GM23338 (cell line): ENCODE data around the gene NDFIP1.

Experiments used
- CTCF ChIP-seq, 2 experiments: fragments of 200-600 bp in 1 of 2; sonication (generic) in 1 of 2; conservative IDR thresholded peaks; 2 replicates each; pipeline versions ENCODE4 v1.5.1 to v1.6.1; 2016 to 2017; ENCODE audit warnings: antibody characterized with exemption in 2 of 2, low read depth in 2 of 2, mild to moderate bottlenecking in 2 of 2, moderate library complexity in 1 of 2
- ETS1 ChIP-seq: IDR thresholded peaks from 2 replicates; pipeline ENCODE4 v1.6.1; 2016; ENCODE audit warnings: antibody characterized with exemption
- EZH2 ChIP-seq: fragments of 200-600 bp; sonication (generic); IDR thresholded peaks from one replicate; pipeline ENCODE4 v1.8.0; 2017; ENCODE audit warnings: antibody characterized with exemption, mild to moderate bottlenecking, low read depth; ENCODE audit not compliant: unreplicated experiment
- POLR2AphosphoS5 ChIP-seq: IDR thresholded peaks from 2 replicates; pipeline ENCODE4 v1.6.1; 2016; ENCODE audit warnings: antibody characterized with exemption, low read depth
- TF ChIP-seq, protein P1 (sequence below): IDR thresholded peaks from one replicate; pipeline ENCODE4 v1.6.1; 2018; ENCODE audit warnings: antibody characterized with exemption; ENCODE audit not compliant: unreplicated experiment

- TF ChIP-seq CTCF (conservative IDR thresholded peaks at IDR 0.05; ENCODE audit: low read depth in 2 of 2) (no peak), POLR2AphosphoS5 (no peak), EZH2 (no peak), ETS1 (no peak)
- TF ChIP-seq, protein P1, sequence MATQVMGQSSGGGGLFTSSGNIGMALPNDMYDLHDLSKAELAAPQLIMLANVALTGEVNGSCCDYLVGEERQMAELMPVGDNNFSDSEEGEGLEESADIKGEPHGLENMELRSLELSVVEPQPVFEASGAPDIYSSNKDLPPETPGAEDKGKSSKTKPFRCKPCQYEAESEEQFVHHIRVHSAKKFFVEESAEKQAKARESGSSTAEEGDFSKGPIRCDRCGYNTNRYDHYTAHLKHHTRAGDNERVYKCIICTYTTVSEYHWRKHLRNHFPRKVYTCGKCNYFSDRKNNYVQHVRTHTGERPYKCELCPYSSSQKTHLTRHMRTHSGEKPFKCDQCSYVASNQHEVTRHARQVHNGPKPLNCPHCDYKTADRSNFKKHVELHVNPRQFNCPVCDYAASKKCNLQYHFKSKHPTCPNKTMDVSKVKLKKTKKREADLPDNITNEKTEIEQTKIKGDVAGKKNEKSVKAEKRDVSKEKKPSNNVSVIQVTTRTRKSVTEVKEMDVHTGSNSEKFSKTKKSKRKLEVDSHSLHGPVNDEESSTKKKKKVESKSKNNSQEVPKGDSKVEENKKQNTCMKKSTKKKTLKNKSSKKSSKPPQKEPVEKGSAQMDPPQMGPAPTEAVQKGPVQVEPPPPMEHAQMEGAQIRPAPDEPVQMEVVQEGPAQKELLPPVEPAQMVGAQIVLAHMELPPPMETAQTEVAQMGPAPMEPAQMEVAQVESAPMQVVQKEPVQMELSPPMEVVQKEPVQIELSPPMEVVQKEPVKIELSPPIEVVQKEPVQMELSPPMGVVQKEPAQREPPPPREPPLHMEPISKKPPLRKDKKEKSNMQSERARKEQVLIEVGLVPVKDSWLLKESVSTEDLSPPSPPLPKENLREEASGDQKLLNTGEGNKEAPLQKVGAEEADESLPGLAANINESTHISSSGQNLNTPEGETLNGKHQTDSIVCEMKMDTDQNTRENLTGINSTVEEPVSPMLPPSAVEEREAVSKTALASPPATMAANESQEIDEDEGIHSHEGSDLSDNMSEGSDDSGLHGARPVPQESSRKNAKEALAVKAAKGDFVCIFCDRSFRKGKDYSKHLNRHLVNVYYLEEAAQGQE, result no peak
Observed at GRCh38 chr5:142186857-142187594, 78.4 kb downstream of the NDFIP1 start.
